ENCODE data around the gene C18orf63. TPM values are rescaled to one million over a fixed set of nuclear protein-coding genes. Genes with fewer than 3 reads are reported as not detected.
"Not testable (repeated sequence)": the region's sequence is repeated elsewhere in the genome, so short reads cannot be mapped to it uniquely, and the experiment has no call there.

Gene C18orf63
- total RNA-seq, 4 donors from 2014 or later, result not detected

GRCh38 chr18:74316257-74317170 is 875 bp downstream of the C18orf63 start:
- Histone ChIP-seq H3K9me3 (no peaks in the 10 kb centered on the region), H3K4me1 (peaks cover 0 to 12% (median 0%) of the 10 kb centered on the region in 3 donors), H3K4me3 (no peak overlapping the region), H3K36me3 (no peaks in the 10 kb centered on the region), H3K27me3 (no peaks in the 10 kb centered on the region), H3K27ac (no peak overlapping the region)
- ATAC-seq, result peak; percentile 79
- 61 to 71% methylated on average over 13 to 23 of the region's 29 CpGs for WGBS, 2 donors (ENCODE audit: low coverage in 1 of 2)
- TF ChIP-seq POLR2A (IDR thresholded peaks at IDR 0.05) (no peak), CTCF (IDR thresholded peaks at IDR 0.05) (no peak), POLR2AphosphoS5 (IDR thresholded peaks at IDR 0.05) (no peak), EP300 (IDR thresholded peaks at IDR 0.05) (no peak)

DNA sequence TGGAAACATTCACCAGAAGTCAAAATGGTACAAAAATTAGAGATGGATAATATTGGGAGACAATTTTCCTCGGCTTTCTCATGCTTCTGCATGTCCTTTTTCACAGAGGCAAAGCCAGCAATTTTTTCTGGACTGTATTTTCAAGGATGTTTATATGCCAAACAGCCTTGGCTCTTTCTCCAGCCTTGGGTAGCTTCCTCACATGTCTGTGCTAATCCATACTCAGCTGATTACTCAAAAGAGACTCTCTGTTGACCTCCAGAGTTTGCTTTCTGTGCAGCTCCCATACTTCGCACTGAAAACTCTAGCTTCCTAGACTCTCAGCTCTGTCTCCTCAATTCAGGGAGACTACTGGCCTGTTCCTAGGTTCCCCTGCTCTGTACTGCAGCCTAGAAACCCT is 10.6 kb downstream of the C18orf63 start:
- Histone ChIP-seq H3K9me3 (no peaks in the 10 kb centered on the region), H3K4me1 (no peaks in the 10 kb centered on the region), H3K4me3 (no peak overlapping the region), H3K27ac (no peak overlapping the region), H3K27me3 (no peaks in the 10 kb centered on the region), H3K36me3 (no peaks in the 10 kb centered on the region)
- 65 to 70% methylated on average over 2 of the region's 2 CpGs for WGBS, 2 donors (ENCODE audit: low coverage in 1 of 2)
- no peak for ATAC-seq
- no peak for TF ChIP-seq CTCF (IDR thresholded peaks at IDR 0.05)
- TF ChIP-seq POLR2A (IDR thresholded peaks at IDR 0.05), result no peak
- no peak for TF ChIP-seq EP300 (IDR thresholded peaks at IDR 0.05)

DNA sequence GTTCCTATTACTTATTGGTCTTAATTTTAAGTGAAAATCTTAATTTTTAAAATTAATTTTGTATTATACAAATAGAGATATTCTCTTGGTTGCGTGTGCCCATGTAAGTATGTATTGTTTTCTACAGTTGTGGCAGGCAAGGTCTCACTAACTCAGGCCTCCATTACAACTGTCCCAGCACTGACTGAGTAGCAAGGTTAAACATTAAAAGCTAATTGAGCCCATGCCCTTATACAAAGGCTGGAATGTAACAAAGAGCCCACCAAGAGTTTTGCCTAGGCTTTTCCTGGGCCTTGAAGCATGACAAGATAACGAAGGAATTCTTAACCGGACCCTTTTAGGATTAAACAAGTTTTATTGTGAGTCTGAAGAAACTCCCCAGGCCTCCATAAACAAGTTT is 11.2 kb downstream of the C18orf63 start:
- H3K4me1 ChIP-seq, H3K4me3 ChIP-seq, H3K27me3 ChIP-seq, H3K9me3 ChIP-seq, H3K27ac ChIP-seq, H3K36me3 ChIP-seq, ATAC-seq: not testable (repeated sequence)
- WGBS, 2 donors (ENCODE audit: low coverage in 1 of 2), result 83 to 92% methylated on average over 3 of the region's 3 CpGs

GRCh38 chr18:74328206-74328605 is 12.6 kb downstream of the C18orf63 start:
- WGBS, 2 donors (ENCODE audit: low coverage in 1 of 2), result 81 to 93% methylated on average over 2 of the region's 2 CpGs
- peaks cover 4% of the 10 kb centered on the region for H3K27me3 ChIP-seq
- no peak for ATAC-seq

DNA sequence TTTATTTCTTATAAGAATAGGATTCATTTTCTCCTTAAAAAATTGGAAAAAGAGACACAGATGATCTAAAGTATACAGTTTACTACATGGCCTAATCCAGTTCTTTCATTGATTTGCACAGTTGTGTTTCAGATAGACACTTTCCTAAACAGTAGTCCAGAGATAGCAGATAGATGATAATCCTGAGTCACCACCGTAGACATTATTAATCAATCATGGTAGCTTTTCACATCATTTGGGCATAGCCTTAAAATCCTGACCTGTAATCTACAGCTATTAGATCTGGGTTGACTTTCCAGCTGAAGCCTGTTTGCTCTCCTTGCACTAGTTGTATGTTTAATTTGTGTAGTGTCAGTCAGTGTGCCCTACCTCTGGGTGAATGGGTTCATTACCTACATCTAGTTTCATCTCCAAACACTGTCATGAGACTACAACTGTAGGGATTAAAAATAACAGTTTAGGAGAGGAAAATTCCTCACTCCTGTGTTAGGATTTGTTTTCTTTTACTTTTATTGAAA is 14.1 kb downstream of the C18orf63 start:
- WGBS, 2 donors (ENCODE audit: low coverage in 1 of 2), result 33 to 57% methylated on average over 1 of the region's 1 CpG
- Histone ChIP-seq H3K4me3 (no peak overlapping the region), H3K27me3 (peaks cover 4% of the 10 kb centered on the region), H3K9me3 (no peaks in the 10 kb centered on the region), H3K4me1 (no peaks in the 10 kb centered on the region), H3K36me3 (no peaks in the 10 kb centered on the region), H3K27ac (no peak overlapping the region)
- no peak for ATAC-seq
- TF ChIP-seq POLR2A (IDR thresholded peaks at IDR 0.05) (no peak), POLR2AphosphoS5 (IDR thresholded peaks at IDR 0.05) (no peak), CTCF (IDR thresholded peaks at IDR 0.05) (no peak), EP300 (IDR thresholded peaks at IDR 0.05) (no peak)

More at GRCh38 chr18:74328206-74328605, 12.6 kb downstream of the C18orf63 start:
- no peaks in the 10 kb centered on the region for H3K9me3 ChIP-seq
- no peaks in the 10 kb centered on the region for H3K36me3 ChIP-seq
- TF ChIP-seq CTCF (IDR thresholded peaks at IDR 0.05), result no peak
- no peak for TF ChIP-seq POLR2AphosphoS5 (IDR thresholded peaks at IDR 0.05)
- no peak overlapping the region for H3K4me3 ChIP-seq
- H3K4me1 ChIP-seq, result no peaks in the 10 kb centered on the region
- H3K27ac ChIP-seq, result no peak overlapping the region
